Measurements from ENCODE around the gene SLC17A9. TPM values are rescaled to one million over a fixed set of nuclear protein-coding genes. Genes with fewer than 3 reads are reported as not detected.

The SLC17A9 gene
- polyA plus RNA-seq, 3 donors: 0.81 to 31.3 (median 0.82) TPM

DNA sequence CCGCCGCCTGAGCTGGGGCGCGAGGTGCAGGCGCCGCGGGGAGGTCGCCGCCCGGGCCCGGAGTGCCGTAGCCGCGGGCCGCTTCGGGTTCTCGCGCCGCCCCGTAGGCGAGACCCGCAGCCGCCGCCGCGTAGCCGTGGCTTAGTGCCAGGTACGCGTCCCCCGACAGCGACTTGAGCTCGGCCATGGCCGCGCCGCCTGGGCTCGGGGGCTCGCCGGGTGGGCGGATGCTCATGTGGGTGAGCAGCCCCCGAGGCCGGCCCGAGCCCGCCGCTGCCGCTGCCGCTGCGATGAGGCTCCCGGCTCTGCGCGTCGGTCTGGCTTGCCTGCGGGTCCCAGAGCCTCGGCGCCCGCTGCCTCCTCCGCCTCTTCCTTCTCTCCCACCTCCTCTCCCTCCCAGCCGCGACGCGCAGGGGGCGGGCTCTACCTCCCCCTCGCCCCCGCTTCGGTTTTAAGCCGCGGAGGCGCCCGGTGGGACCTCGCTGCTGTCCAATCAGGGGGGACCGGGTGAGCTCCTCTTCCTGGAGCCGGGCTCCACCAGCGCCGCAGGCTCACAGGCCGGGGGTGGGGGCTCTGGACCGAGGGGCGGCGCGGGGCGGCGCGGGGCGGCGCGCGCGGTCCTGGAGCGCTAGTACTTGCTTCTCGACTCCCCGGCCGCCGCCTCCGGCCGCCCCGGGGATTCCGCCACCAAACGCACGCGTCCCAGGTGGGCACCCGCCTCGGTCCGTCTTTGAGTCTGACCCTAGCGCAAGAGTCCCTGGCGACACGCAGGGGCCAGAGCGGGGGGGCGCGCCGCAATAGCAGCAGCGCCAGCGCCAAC, 54.2 kb downstream of the SLC17A9 start, which contains the start of gene BHLHE23:
Gene BHLHE23, minus strand, starts transcription at position 425 of the 820 bp plus-strand sequence. Its CDS starts 190 bp downstream, at position 235.
- peaks cover 5% of the 10 kb centered on the region for H3K4me1 Mint-ChIP-seq
- no peak within 1 kb of the TSS for H3K27ac ChIP-seq (ENCODE audit: low read depth in 1 of 2, low read length in 2 of 2)
- H3K9me3 ChIP-seq (replicated peaks in 1 of 2; ENCODE audit: control insufficient read depth in 1 of 2, insufficient read depth in 1 of 2, low read length in 2 of 2): peaks cover 0 to 30% of the 10 kb centered on the region in 2 donors
- H3K27me3 Mint-ChIP-seq (ENCODE audit: low read depth in 3 of 3): peaks cover 75 to 95% (median 90%) of the 10 kb centered on the region in 3 donors
- under 1% methylated on average over 109 of the region's 110 CpGs for WGBS (ENCODE audit: insufficient coverage)
- peak within 1 kb of the TSS in 1 of 2 donors; percentile 74 for H3K4me3 Mint-ChIP-seq
- H3K4me1 ChIP-seq (ENCODE audit: control insufficient read depth in 1 of 2, insufficient read depth in 2 of 2, low read length in 2 of 2): peaks cover 5 to 11% of the 10 kb centered on the region in 2 donors
- intact Hi-C loops (cut with micrococcal nuclease): no loop called here
- H3K27me3 ChIP-seq (ENCODE audit: control insufficient read depth in 2 of 2, insufficient read depth in 2 of 2, low read length in 2 of 2): peaks cover 58 to 93% of the 10 kb centered on the region in 2 donors
- TF ChIP-seq, protein P1, sequence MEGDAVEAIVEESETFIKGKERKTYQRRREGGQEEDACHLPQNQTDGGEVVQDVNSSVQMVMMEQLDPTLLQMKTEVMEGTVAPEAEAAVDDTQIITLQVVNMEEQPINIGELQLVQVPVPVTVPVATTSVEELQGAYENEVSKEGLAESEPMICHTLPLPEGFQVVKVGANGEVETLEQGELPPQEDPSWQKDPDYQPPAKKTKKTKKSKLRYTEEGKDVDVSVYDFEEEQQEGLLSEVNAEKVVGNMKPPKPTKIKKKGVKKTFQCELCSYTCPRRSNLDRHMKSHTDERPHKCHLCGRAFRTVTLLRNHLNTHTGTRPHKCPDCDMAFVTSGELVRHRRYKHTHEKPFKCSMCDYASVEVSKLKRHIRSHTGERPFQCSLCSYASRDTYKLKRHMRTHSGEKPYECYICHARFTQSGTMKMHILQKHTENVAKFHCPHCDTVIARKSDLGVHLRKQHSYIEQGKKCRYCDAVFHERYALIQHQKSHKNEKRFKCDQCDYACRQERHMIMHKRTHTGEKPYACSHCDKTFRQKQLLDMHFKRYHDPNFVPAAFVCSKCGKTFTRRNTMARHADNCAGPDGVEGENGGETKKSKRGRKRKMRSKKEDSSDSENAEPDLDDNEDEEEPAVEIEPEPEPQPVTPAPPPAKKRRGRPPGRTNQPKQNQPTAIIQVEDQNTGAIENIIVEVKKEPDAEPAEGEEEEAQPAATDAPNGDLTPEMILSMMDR (IDR thresholded peaks at IDR 0.05): no peak
- H3K27ac Mint-ChIP-seq: no peak within 1 kb of the TSS
- peaks cover 0 to 4% of the 10 kb centered on the region in 2 donors for H3K36me3 Mint-ChIP-seq
- H3K9ac ChIP-seq (ENCODE audit: insufficient read depth, low read length, poor library complexity, severe bottlenecking): no peak within 1 kb of the TSS
- no peaks in the 10 kb centered on the region for H4K20me1 ChIP-seq (ENCODE audit: insufficient read depth, low read length)
- H3K4me2 ChIP-seq (replicated peaks; ENCODE audit: extremely low read depth, low read length, poor library complexity, severe bottlenecking): no peak within 1 kb of the TSS
- peaks cover 0 to 28% (median 3%) of the 10 kb centered on the region in 7 donors for H3K9me3 Mint-ChIP-seq
- no peak for DNase-seq
- H3K36me3 ChIP-seq (replicated peaks in 1 of 2; ENCODE audit: control insufficient read depth in 1 of 2, insufficient read depth in 2 of 2, low read length in 2 of 2): no peaks in the 10 kb centered on the region
- H3K4me3 ChIP-seq (replicated peaks in 1 of 3; ENCODE audit: low read depth in 2 of 3, low read length in 3 of 3): no peak within 1 kb of the TSS
- no peak within 1 kb of the TSS for H2AFZ ChIP-seq (ENCODE audit: insufficient read depth, low read depth, low read length, poor library complexity, severe bottlenecking)
- H3K79me2 ChIP-seq (ENCODE audit: insufficient read depth, low read length): no peaks in the 10 kb centered on the region

DNA sequence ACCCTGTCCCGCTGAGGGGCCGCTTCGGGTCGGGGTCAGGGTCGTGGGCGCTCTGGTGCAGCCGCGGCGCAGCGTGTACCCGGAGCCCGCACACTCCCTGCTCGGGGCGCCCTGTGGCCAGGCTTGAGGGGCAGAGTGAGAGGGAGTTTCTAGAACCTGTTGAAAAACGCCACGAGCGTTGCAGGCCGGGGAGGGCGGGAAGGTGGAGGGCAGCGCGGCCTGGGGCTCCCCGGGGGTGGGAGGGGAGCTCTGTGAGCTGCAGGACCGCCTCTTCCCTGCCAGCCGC, 54.8 kb downstream of the SLC17A9 start:
- intact Hi-C loops (cut with micrococcal nuclease): no loop called here
- no peak overlapping the region for H3K27ac Mint-ChIP-seq

More for the DNA sequence above, 54.8 kb downstream of the SLC17A9 start:
- H3K36me3 ChIP-seq (replicated peaks in 1 of 2; ENCODE audit: control insufficient read depth in 1 of 2, insufficient read depth in 2 of 2, low read length in 2 of 2): no peaks in the 10 kb centered on the region
- Mint-ChIP-seq H3K27me3 (ENCODE audit: low read depth in 3 of 3) (peaks cover 75 to 95% (median 90%) of the 10 kb centered on the region in 3 donors), H3K36me3 (peaks cover 0 to 4% of the 10 kb centered on the region in 2 donors), H3K9me3 (peaks cover 0 to 28% (median 3%) of the 10 kb centered on the region in 7 donors), H3K4me1 (peaks cover 5% of the 10 kb centered on the region), H3K4me3 (peak overlapping the region in 1 of 2 donors; percentile 74)
- H3K27me3 ChIP-seq (ENCODE audit: control insufficient read depth in 2 of 2, insufficient read depth in 2 of 2, low read length in 2 of 2): peaks cover 59 to 91% of the 10 kb centered on the region in 2 donors
- TF ChIP-seq, protein P1 (IDR thresholded peaks at IDR 0.05): no peak
- H3K4me2 ChIP-seq (replicated peaks; ENCODE audit: extremely low read depth, low read length, poor library complexity, severe bottlenecking): no peak overlapping the region
- no peaks in the 10 kb centered on the region for H3K79me2 ChIP-seq (ENCODE audit: insufficient read depth, low read length)
- H3K4me1 ChIP-seq (ENCODE audit: control insufficient read depth in 1 of 2, insufficient read depth in 2 of 2, low read length in 2 of 2): peaks cover 5 to 11% of the 10 kb centered on the region in 2 donors
- no peak for DNase-seq
- peaks cover 0 to 30% of the 10 kb centered on the region in 2 donors for H3K9me3 ChIP-seq (replicated peaks in 1 of 2; ENCODE audit: control insufficient read depth in 1 of 2, insufficient read depth in 1 of 2, low read length in 2 of 2)
- H3K4me3 ChIP-seq (replicated peaks in 1 of 3; ENCODE audit: low read depth in 2 of 3, low read length in 3 of 3): no peak overlapping the region
- H3K27ac ChIP-seq (ENCODE audit: low read depth in 1 of 2, low read length in 2 of 2): no peak overlapping the region
- under 1% methylated on average over 23 of the region's 24 CpGs for WGBS (ENCODE audit: insufficient coverage)
- H3K9ac ChIP-seq (ENCODE audit: insufficient read depth, low read length, poor library complexity, severe bottlenecking): no peak overlapping the region
- H4K20me1 ChIP-seq (ENCODE audit: insufficient read depth, low read length): no peaks in the 10 kb centered on the region
- H2AFZ ChIP-seq (ENCODE audit: insufficient read depth, low read depth, low read length, poor library complexity, severe bottlenecking): no peak overlapping the region
